MM.1S (cell line): ENCODE results near the gene DHRS3.

Experiments used
- DNase-seq: peaks from one replicate; pipeline ENCODE4 v3.0.0-alpha.2; 2015
- H2AFZ ChIP-seq: fragments of 300-600 bp; sonication (generic); 2 replicates; pipeline ENCODE4 v1.6.0; 2016; ENCODE audit warnings: antibody characterized with exemption, low read length
- H3F3A ChIP-seq: fragments of 300-600 bp; sonication (generic); 2 replicates; pipeline ENCODE4 v1.6.1; 2016; ENCODE audit warnings: mild to moderate bottlenecking, antibody characterized with exemption, low read length, moderate library complexity, mixed read lengths; ENCODE audit not compliant: insufficient read depth
- H3K27ac ChIP-seq: fragments of 300-600 bp; sonication (generic); 2 replicates; pipeline ENCODE4 v1.5.1; 2016; ENCODE audit warnings: mild to moderate bottlenecking, low read length
- H3K27me3 ChIP-seq: fragments of 300-600 bp; sonication (generic); replicated peaks from 2 replicates; pipeline ENCODE4 v1.6.0; 2016; ENCODE audit warnings: low read length; ENCODE audit not compliant: insufficient read depth
- H3K36me3 ChIP-seq: fragments of 300-600 bp; sonication (generic); replicated peaks from 2 replicates; pipeline ENCODE4 v1.6.1; 2016; ENCODE audit warnings: mild to moderate bottlenecking, low read length, mixed read lengths; ENCODE audit not compliant: insufficient read depth
- H3K4me1 ChIP-seq: fragments of 300-600 bp; sonication (generic); 2 replicates; pipeline ENCODE4 v1.6.1; 2016; ENCODE audit warnings: low read length, mixed read lengths
- H3K4me2 ChIP-seq: fragments of 300-600 bp; sonication (generic); 2 replicates; pipeline ENCODE4 v1.6.0; 2016; ENCODE audit warnings: low read depth, low read length
- H3K4me3 ChIP-seq: fragments of 300-600 bp; sonication (generic); 2 replicates; pipeline ENCODE4 v1.5.1; 2016; ENCODE audit warnings: low read length, mixed read lengths
- H3K79me2 ChIP-seq: fragments of 300-600 bp; sonication (generic); 2 replicates; pipeline ENCODE4 v1.6.1; 2016; ENCODE audit warnings: mixed run types, low read length, mixed read lengths
- H3K9ac ChIP-seq: fragments of 300-600 bp; sonication (generic); 2 replicates; pipeline ENCODE4 v1.6.1; 2016; ENCODE audit warnings: low read length, mixed read lengths
- H3K9me2 ChIP-seq: fragments of 300-600 bp; sonication (generic); replicated peaks from 2 replicates; pipeline ENCODE4 v1.6.1; 2016; ENCODE audit warnings: mild to moderate bottlenecking, low read length, mixed read lengths; ENCODE audit not compliant: insufficient read depth
- H3K9me3 ChIP-seq: fragments of 300-600 bp; sonication (generic); replicated peaks from 2 replicates; pipeline ENCODE4 v1.6.1; 2016; ENCODE audit warnings: mild to moderate bottlenecking, low read length, mixed read lengths; ENCODE audit not compliant: insufficient read depth
- H4K20me1 ChIP-seq: fragments of 300-600 bp; sonication (generic); 2 replicates; pipeline ENCODE4 v1.6.1; 2016; ENCODE audit warnings: mild to moderate bottlenecking, low read length, moderate library complexity, mixed read lengths; ENCODE audit not compliant: insufficient read depth
- CTCF ChIP-seq: fragments of 300-600 bp; sonication (generic); IDR thresholded peaks from 2 replicates; pipeline ENCODE4 v1.5.1; 2016; ENCODE audit warnings: antibody characterized with exemption, low read length, mixed read lengths
- EZH2 ChIP-seq: fragments of 300-600 bp; sonication (generic); optimal IDR thresholded peaks from 2 replicates; pipeline ENCODE3; 2017; ENCODE audit warnings: low read depth, mild to moderate bottlenecking, antibody characterized with exemption, low read length, mixed read lengths
- EZH2phosphoT487 ChIP-seq: fragments of 300-600 bp; sonication (generic); IDR thresholded peaks from 2 replicates; pipeline ENCODE4 v1.6.1; 2018; ENCODE audit warnings: antibody characterized with exemption, low read length

DHRS3 gene

GRCh38 chr1:12610941-12611340 is 7.1 kb downstream of the DHRS3 start:
- DNase-seq, result no peak
- H4K20me1 ChIP-seq, result no peaks in the 10 kb centered on the region
- H3K4me3 ChIP-seq, result no peak overlapping the region
- no peak overlapping the region for H2AFZ ChIP-seq
- H3F3A ChIP-seq, result no peaks in the 10 kb centered on the region
- no peaks in the 10 kb centered on the region for H3K9me2 ChIP-seq
- H3K4me2 ChIP-seq, result no peak overlapping the region
- no peak overlapping the region for H3K9ac ChIP-seq
- no peaks in the 10 kb centered on the region for H3K4me1 ChIP-seq
- H3K36me3 ChIP-seq, result no peaks in the 10 kb centered on the region
- H3K79me2 ChIP-seq, result no peaks in the 10 kb centered on the region
- H3K9me3 ChIP-seq, result no peaks in the 10 kb centered on the region
- H3K27me3 ChIP-seq, result peaks cover 23% of the 10 kb centered on the region
- no peak overlapping the region for H3K27ac ChIP-seq
- no peak for TF ChIP-seq CTCF
- TF ChIP-seq EZH2phosphoT487, result no peak
- no peak for TF ChIP-seq EZH2

GRCh38 chr1:12610305-12610935 is 7.6 kb downstream of the DHRS3 start:
- Histone ChIP-seq H3F3A (no peaks in the 10 kb centered on the region), H2AFZ (no peak overlapping the region), H4K20me1 (no peaks in the 10 kb centered on the region; the same call in 1 of the 2 replicates), H3K4me3 (no peak overlapping the region), H3K9me3 (no peaks in the 10 kb centered on the region), H3K9ac (no peak overlapping the region), H3K36me3 (no peaks in the 10 kb centered on the region), H3K9me2 (no peaks in the 10 kb centered on the region), H3K4me2 (no peak overlapping the region), H3K27me3 (peaks cover 18% of the 10 kb centered on the region; the same call in 1 of the 2 replicates), H3K27ac (no peak overlapping the region), H3K4me1 (no peaks in the 10 kb centered on the region), H3K79me2 (no peaks in the 10 kb centered on the region)
- DNase-seq, result no peak
- TF ChIP-seq CTCF (no peak), EZH2 (no peak), EZH2phosphoT487 (no peak)

- no peaks in the 10 kb centered on the region for H3K36me3 ChIP-seq
- no peaks in the 10 kb centered on the region; the same call in 1 of the 2 replicates for H4K20me1 ChIP-seq
- no peaks in the 10 kb centered on the region for H3K4me1 ChIP-seq
- TF ChIP-seq EZH2, result no peak
- TF ChIP-seq CTCF, result no peak
- no peak for TF ChIP-seq EZH2phosphoT487
- H2AFZ ChIP-seq, result no peak overlapping the region
- no peak overlapping the region for H3K4me3 ChIP-seq
- peaks cover 16% of the 10 kb centered on the region; the same call in 1 of the 2 replicates for H3K27me3 ChIP-seq
- no peaks in the 10 kb centered on the region for H3F3A ChIP-seq
- no peaks in the 10 kb centered on the region for H3K9me2 ChIP-seq
- H3K9ac ChIP-seq, result no peak overlapping the region
- H3K9me3 ChIP-seq, result no peaks in the 10 kb centered on the region
- H3K79me2 ChIP-seq, result no peaks in the 10 kb centered on the region
- DNase-seq, result no peak
- no peak overlapping the region for H3K27ac ChIP-seq
- H3K4me2 ChIP-seq, result no peak overlapping the region
Measured at GRCh38 chr1:12609469-12610003, 8.5 kb downstream of the DHRS3 start.
